GM19023 (cell line): Measurements from ENCODE around the gene FBXL19.
A peak's percentile ranks its signal among the peaks of the same experiment; 100 is the strongest.
"Not testable (repeated sequence)": the region's sequence is repeated elsewhere in the genome, so short reads cannot be mapped to it uniquely, and the experiment has no call there.

Experiments
- ATAC-seq: cut with Tn5 transposase; IDR thresholded peaks from one replicate; pipeline ENCODE4 v1.9.1; 2021; ENCODE audit warnings: mild to moderate bottlenecking, moderate library complexity; ENCODE audit not compliant: unreplicated experiment

The FBXL19 gene

GRCh38 chr16:30921748-30922419 lies 1.5 kb upstream of the FBXL19 start:
- ATAC-seq, result peak; percentile 1

DNA sequence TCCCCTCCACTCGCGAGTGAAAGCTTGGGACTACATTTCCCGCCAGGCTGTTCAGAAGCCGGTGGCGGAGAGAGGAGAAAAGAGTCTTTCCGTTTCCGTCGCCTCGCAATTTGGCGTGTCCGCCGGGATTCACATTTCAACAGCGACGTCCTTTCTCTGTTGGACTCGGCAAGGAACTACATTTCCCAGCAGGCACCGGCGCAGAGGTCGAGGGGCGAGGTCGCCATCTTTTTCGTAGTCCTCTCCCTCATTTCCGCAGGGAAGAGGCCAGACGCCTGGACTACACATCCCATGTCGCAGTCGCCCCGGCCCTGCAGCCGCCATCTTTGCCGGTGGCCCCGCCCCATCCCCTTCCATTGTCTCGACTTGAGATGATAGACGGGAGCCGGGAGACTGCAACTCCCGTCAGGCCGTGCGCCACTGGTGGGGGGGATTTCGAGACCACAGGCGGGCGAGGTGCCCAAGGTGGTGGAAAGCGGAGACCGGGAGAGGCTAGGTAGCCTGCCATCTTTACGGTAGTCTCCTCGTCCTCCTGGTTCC lies 882 bp upstream of the FBXL19 start:
- peak; percentile 75 for ATAC-seq

DNA sequence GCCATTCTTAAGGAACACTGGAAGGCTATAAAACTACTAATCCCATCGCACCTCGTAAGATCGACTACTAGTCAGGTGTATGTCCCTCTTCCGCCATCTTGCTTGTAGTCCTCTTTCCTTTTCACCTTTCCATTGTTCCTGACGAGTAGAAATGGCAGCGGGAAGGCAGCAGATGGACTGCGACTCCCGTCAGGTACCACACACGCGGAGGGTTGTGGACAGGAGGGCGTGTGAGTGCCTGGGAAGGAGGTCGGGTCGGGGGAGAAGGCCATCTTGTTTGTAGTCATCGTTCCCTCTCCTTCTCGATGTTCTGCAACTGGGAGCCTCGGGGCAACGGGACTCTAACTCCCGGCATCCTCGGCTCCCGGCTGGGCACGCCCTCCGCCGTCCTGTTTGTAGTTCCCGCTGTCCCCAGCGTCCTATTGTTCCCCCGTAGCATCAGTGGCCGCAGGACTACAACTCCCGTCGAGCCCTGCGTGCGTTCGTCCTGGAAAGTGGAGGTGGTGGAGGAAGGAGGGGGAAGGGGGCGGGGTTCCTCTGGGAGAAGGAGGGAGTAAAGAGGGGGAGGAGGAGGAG lies 324 bp upstream of the FBXL19 start:
- peak; percentile 53 for ATAC-seq

- no peak for ATAC-seq
Measured at GRCh38 chr16:30924076-30924912, 922 bp downstream of the FBXL19 start.

GRCh38 chr16:30924913-30925631 lies 1.7 kb downstream of the FBXL19 start:
- ATAC-seq, result no peak

DNA sequence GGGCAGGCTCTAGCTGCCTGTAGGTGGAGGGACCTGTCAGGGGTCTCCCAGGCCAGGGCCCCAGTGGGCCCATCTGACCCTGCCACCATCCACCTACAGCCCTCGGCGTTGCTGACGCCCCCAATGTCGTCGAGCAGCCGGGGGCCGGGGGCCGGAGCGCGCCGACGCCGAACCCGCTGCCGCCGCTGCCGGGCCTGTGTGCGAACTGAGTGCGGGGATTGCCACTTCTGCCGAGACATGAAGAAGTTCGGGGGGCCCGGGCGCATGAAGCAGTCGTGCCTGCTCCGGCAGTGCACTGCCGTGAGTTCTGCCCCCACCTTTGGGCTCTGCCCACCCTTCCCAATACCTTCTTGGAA lies 2.2 kb downstream of the FBXL19 start:
- ATAC-seq, result no peak

- no peak for ATAC-seq
Measured at GRCh38 chr16:30925995-30926811, 2.8 kb downstream of the FBXL19 start.

- ATAC-seq, result no peak
Measured at GRCh38 chr16:30926937-30927788, 3.8 kb downstream of the FBXL19 start.

DNA sequence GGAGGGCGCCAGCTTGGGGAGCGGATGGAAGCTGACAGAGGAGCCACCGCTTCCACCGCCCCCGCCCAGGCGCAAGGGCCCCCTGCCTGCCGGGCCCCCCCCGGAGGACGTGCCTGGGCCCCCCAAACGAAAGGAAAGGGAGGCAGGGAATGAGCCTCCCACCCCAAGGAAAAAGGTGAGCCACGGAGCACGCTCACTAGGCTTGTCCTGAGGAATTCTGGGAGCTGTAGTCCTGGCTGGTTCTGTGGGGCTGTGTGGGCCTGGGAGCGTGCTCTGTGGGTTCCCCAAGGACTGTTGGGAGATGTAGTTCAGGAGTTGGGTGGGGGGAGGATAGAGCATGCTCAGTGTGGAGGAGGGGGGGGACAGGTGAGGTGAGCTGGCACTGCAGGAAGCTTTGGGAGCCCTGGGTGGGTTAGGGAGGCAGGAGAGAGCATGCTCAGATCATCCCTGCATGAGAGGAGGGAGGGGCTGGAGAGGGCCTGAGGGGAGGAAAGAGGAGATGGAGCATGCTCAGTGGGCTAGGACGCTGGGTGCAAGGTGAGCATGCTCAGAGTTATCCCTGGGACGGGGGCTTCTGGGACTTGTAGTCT lies 4.5 kb downstream of the FBXL19 start:
- ATAC-seq, result no peak

DNA sequence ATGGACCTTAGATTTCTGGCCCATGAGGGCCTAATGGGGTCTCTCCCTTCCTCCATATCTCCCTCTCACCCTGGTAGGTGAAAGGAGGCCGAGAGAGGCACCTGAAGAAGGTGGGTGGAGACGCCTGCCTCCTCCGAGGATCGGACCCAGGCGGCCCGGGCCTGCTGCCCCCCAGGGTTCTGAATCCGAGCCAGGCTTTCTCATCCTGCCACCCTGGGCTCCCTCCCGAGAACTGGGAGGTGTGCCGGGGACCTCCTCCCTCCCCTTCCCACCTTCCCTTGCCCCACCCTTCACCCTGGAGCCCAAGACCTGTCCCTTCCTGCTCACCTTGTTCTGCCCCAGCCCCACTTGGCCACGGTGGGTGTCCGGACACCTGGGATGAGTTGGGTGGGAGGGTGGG lies 5.0 kb downstream of the FBXL19 start:
- ATAC-seq, result no peak

- ATAC-seq, result no peak
Measured at GRCh38 chr16:30929167-30929566, 5.8 kb downstream of the FBXL19 start.

DNA sequence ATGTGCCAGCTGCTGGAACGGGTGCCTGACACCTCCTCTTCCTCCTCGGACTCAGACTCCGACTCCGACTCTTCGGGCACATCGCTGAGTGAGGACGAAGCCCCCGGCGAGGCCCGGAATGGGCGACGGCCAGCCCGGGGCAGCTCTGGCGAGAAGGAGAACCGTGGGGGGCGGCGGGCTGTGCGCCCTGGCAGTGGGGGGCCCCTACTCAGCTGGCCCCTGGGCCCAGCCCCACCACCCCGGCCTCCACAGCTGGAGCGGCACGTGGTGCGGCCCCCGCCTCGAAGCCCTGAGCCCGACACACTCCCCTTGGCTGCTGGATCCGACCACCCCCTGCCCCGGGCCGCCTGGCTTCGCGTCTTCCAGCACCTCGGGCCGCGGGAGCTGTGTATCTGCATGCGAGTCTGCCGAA lies 6.8 kb downstream of the FBXL19 start:
- ATAC-seq, result no peak

- no peak for ATAC-seq
Measured at GRCh38 chr16:30931068-30931650, 7.8 kb downstream of the FBXL19 start.

DNA sequence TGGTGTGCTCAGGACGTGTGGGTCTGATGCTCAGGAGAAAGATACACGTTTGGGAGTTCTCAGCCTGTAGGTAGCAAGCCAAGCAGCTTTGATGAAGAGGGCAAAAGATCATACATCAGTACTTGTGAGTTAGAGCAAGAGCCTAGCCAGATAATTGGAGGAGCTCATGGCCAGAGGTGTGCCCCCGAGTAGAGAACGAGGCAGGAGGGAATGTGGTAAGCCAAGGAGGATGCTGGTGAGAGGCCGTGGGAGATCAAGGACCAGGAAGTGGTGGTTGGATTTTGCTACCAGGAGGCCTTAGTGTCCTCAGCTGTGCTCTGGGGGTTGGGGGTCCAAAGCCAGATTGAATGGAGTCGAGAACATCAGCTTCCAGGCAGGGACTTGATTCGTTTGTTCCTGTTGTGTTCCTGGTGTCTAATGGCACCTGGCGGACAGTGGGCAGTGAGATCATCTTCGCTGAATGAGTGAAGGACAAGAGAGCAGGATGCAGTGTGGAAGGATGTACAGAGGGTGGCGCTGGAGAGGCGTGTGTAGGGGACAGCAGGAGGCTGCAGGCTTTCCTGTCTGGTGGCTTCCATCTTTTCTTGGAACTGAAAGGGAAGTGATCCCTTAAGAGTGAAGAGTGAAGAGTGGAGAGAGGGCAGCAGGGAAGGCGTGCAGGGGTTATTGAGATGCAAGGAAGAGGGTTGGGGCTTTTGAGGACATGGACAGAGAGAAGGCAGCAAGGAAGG lies 11.6 kb downstream of the FBXL19 start:
- no peak for ATAC-seq

DNA sequence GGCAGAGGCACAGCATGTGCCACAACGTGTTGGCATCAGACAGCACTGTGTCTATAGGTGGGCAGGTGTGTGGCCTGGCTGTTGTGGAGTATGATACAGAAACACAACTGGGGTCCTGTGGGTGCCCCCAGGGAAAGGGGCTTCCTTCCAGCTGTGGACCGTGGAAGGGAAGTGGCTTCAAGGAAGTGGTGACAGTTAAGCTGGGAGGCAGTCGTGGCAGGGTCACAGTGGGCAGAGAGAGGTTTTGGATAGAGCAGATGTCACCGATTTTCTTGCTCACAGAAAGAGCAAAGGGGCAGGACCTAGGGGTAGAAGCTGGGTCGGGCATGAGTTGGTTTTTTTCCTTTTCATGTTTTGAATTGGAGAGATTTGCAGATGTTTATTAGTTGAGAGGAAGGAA lies 14.3 kb downstream of the FBXL19 start:
- no peak for ATAC-seq

GRCh38 chr16:30939571-30939970 lies 16.2 kb downstream of the FBXL19 start:
- not testable (repeated sequence) for ATAC-seq

GRCh38 chr16:30941600-30942425 lies 18.4 kb downstream of the FBXL19 start:
- ATAC-seq, result peak; percentile 92
